Fibroblast of skin of right biceps (primary cell): ENCODE results near the gene LPIN3.

ENCODE experiments used
- DNase-seq: peaks from one replicate; pipeline ENCODE4 v3.0.0-alpha.2; 2013

The LPIN3 gene

DNA sequence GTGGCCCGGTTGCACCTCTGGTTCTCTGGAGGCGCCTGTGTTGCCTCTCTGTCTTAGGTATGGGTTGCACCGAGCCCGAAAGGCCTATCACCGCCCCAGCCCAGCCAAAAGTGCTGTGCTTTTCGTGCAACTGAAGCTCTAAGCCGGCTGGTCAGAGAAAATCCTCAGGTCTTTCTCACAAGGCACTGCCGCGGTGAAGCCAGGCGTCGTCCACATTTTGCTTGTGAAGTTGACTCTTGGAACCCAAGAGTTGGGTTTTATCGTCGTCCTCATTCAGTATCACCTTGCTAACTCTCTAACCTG lies 26.7 kb downstream of the LPIN3 start:
- DNase-seq = no peak

DNA sequence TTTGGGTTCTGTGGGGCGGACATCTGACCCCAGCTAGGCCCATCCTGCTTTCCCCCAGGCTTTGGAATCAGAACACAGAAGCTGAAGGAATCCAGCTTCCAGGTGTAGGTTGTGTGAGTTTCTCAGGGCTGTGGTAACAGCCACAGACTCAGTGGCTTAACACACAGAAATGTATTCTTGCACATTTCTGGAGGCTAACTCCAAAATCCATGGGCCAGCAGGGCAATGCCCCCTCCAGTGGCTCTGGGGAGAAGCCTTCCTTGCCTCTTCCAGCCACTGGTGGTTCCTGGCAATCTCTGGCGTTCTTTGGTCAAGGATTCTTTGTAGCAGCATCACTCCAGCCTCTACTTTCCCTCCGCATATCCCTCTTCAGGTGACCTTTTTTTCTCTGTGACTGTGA lies 27.3 kb downstream of the LPIN3 start:
- no peak for DNase-seq

DNA sequence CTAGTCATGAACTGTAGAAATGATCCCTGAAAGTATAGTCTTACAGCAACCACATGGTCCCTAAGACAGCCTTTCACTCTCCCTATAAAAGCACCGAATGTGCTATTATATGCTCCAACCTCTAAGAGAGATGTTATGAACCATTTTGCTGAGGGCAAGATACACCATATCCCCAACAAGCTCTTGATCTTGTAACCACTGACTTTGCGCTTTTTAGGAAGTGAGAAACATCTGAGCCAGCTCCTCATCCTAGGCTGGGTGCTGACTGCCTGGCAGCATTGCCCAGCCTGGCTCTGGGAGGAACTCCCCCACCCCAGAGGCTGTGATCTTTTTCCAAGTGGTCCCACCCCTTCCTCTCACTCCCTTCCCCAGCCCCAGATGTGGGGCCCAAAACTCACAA lies 29.1 kb downstream of the LPIN3 start:
- DNase-seq = no peak

GRCh38 chr20:41370176-41370575 lies 29.6 kb downstream of the LPIN3 start:
- no peak for DNase-seq

DNA sequence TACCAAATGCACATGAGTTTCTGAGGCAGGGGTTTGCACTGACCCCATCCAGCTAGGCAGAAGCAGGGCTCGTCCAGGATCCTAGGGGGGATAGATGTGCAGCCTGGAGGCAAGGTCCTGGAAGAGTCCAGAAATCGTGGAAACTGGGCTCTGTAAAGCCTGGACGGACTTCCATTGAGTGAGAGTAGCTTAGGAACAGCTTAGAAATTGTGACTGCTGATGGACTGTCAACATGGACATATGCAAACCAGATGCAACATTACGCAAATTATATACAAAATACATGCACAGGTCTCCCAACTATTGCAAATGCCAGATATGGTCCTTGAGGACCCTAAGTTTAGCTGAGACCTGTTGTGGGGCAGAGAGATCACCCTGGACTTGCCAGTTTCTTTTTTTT lies 30.8 kb downstream of the LPIN3 start:
- no peak for DNase-seq

- DNase-seq = no peak
These were observed 32.7 kb downstream of the LPIN3 start for GRCh38 chr20:41373251-41373783.

DNA sequence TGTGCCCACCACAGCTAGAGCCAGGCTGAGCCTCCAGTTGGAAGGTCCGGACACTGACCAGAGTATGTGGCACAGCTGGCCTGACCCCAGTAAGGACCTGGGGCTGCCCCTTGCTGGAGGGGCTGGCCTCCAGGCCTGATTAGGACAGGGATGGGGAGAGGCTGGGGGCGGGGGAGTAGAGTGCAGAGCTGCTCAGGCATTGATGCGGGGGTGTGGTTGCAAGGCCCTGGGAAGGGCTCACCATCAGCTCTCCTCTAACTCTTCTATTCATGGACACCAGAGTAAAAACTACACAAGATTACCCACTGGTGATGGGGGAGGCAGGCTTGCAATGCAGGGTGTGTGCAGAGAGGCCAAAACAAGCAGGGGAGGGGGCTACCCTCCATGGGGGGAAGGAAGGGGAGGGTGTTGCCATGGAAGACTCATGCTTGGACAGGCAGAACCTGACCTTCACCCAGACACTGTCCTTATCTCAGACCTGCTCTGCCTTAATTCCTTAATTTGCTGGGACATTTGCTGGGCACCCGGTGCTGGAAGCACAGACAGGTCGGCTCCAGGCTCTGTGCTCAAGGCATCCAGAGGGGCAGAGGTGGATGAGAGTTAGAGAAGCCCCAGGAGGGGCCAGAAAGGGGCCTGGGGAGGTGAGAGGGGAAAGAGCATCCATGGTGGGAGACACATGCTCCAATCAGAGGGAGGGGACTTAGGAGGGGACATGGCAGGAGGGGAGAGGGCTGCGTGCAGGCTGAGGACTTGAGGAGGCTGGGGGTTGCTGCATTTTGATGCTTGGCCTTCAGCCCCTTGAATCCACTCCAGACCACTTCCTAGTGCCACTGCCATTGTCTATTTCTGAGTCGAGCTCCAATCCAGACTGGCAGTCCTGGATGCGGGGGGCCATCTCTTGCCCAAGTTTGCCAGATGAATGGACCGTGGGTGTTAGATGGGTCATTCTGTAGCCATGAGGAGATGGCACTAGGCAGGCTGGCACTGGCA lies 33.6 kb downstream of the LPIN3 start:
- no peak for DNase-seq

DNA sequence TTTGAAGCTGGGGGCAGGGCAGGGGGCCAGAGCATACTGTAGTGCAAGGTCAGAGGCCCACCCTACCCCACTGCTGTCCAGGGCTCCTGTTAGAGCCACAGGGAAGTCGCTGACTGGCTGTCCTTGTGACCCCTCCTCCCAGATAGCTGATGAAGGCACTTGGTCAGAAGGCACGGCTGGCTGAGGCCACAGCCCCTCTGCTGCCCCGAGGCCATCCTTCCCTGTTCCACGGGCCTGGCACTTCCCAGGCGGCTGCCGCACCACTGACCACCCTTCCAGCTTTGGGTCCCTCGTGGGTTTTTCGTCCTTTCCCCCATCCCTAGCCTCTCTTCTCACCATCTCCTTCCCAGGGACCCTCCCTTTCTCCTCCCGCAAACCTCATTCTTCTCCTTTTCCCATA lies 35.2 kb downstream of the LPIN3 start:
- no peak for DNase-seq

DNA sequence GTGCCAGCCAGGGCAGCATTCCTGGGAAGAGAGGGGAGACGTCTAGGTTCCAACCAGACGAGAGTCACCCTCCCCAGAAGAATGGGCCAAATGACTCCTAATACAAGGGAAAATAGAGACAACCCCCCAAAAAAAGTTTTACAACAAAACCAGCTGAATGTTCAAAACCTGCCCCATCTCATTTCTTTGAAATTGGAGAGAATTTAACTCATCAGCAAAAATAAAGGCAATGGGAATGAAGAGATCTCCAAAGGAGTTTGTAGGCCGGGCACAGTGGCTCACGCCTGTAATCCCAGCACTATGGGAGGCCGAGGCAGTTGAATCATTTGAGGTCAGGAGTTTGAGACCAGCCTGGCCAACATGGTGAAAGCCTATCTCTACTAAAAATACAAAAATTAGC lies 35.7 kb downstream of the LPIN3 start:
- no peak for DNase-seq

DNA sequence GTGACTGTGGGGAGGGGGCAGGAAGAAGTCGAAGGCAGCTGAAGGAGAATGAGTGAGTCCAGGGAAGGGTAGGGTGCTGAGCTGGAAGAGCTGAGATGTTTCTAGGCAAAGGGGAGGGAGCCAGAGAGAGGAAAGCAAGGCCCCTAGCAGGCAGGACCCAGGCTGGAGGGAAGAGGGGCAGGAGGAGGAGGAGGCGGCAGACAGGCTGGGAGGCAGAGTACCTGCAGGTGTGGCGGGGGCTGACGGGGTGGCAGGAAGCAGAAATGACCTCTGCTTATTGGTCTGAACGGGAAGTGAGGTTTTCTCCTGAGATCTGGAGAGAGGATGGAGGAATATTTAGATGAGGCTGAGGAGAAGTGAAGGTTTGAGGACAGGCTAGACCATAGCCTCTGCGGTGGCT lies 36.7 kb downstream of the LPIN3 start:
- DNase-seq = no peak

DNA sequence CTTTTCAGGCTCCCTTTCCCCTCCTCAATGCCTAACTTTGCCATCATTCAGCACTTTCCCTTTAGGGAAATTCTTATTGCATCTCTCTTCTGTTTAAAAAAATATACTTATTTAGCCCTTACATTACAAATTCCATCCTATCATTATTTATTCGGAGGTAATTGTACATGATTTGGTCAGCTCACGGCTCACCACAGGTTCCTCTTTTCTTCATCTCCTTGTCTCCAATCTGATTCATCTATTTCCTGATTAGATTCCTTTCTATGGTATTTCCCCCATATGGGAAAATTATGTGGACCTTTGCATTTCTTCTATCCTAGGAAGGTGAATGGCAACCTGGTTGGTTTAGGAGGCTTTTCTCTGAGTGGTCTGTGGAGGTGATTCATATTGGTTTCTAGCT lies 38.9 kb downstream of the LPIN3 start:
- DNase-seq = no peak

GRCh38 chr20:41380551-41381193 lies 40.1 kb downstream of the LPIN3 start:
- DNase-seq = no peak

DNA sequence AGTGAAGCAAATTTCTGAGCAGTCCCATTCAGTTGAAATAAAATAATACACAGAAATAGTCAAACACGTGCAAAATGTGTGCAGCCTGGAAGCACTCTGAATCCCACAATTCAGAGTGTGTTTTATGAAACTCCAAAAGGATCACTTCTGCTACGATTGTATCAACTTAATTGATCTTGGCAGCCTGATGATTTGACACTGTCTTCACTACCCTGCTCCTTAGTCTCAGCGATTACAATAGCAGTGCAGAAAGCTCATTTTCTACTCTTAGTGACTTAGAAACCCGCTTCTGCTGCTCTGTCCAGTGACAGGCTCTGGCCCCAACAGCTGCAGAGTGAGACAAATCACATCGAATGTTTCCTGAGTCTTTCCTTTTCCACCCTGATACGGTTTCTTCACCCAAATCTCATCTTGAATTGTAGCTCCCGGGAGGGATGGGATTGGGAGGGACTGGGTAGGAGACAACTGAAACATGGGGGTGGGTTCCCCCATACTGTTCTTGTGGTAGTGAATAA lies 42.2 kb downstream of the LPIN3 start:
- no peak for DNase-seq

DNA sequence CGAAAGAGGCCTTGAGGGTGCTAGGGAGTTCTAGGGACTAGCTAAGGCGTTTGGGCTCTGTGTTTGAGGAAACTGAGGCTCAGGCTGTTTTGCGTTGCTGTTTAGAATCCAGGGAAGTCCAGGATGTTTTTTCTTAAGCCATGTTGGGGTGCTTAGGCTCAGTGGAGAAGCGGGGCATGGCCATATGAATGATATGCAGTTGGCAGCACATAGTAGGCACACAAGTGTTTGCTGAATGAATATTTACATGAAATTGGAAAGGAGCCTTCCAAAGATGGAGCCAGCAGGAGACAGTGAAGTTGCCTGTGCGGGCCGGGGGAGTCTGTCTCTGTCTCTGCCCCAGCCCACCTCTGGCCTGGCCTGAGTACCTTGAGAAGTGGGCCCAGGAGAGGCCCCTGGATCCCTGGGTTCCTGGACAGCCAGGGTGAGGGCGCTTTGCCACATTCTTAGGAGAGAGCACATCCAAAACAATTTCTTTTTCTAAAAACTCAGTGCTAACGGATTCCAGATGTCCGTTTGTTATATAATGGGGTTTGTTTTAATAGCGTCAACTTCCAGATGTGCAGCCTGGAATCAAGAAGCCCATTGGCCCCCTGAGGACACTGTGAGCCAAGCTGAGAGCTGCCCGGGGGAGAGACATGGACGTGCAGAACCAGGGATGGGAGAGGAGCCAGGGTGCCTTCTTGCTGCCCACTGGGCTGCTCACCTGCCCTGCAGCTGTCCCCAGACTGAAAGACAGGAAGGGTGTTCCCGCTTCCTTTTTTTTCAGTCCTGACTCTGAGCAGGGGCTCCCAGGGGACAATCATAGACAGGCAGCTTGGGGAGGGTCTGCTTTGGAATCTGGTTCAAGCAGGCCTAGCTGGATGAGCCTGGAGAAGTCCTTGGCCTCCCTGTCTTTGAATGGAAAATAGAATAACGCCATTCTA lies 46.1 kb downstream of the LPIN3 start:
- peak; percentile 26 for DNase-seq

GRCh38 chr20:41387444-41387851 lies 46.8 kb downstream of the LPIN3 start:
- peak; percentile 22 for DNase-seq

- no peak for DNase-seq
These were observed 50.3 kb downstream of the LPIN3 start for GRCh38 chr20:41390889-41391288.

DNA sequence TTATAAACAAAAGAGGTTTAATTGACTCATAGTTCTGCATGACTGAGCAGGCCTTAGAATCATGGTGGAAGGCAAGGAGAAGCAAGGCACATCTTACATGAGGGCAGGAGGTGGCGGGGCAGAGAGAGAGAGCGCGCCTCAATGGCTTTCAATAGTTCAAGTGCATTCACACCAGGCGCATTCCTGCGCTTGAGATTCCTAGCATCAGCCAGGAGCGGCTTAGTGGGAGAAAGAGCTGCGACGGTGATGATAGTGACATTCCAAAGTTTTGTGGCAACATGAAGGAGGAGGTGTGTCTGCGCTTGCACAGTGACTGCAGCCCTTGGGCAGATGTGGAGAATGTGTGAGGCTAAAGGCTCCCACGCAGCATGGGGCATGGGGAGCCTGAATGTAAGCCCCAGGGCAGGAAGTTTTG lies 51.0 kb downstream of the LPIN3 start:
- peak; percentile 26 for DNase-seq

DNA sequence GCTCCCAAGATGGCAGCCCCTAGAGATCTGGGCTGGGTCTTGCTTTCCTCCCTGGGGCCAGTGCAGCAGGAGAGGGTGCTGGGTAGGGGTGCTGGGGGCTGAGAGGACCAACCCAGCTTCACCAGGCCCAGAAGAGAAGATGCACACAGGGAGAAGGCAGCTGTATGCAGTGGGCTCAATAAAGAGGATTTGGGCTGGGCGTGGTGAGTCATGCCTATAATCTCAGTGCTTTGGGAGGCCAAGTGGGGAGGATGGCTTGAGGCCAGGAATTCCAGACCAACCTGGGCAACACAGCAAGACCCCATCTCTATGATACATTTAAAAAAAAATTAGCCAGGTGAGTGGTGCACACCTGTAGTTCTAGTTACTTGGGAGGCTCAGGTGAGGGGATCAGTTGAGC lies 51.7 kb downstream of the LPIN3 start:
- no peak for DNase-seq

DNA sequence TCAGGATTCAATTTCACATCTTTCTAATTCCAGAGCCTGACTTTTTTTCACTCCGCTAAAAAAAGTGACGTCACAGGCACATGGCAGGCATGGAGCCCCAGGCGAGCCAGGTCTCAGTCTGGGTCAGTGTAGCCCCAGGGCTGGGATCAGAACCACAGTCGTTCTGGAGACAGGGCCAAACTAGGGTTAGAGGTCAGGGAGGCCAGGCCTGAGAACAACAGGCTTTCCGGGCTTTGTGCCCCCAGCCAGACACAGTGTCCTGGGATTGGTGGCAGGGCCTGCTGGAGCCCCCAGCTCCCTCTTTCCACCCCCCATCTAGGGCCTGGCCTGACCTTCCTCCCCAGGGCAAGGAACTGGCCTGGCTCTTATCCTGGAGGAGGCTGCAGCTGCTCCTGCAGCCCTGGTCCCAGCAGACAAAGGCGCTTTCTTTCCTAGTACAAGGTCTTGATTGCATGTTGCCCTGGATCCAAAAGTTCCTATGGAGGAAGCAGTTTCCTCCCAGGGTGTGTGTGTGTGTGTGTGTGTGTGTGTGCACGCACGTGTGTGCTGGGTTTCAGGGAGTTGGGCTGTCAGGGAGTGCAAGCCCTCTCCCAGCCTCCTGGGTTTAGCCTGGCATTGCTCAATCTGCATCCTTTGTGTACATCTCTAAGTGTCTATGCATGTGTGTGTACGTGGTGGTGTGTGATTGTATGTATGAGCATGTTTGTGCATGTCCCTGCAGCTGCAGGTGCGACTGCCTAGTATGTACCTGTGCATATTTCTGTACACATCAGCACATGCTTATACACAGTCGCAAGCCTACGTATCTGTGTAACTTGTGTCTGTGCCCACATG lies 52.5 kb downstream of the LPIN3 start:
- DNase-seq = no peak

GRCh38 chr20:41393705-41394066 lies 53.1 kb downstream of the LPIN3 start:
- DNase-seq = no peak

DNA sequence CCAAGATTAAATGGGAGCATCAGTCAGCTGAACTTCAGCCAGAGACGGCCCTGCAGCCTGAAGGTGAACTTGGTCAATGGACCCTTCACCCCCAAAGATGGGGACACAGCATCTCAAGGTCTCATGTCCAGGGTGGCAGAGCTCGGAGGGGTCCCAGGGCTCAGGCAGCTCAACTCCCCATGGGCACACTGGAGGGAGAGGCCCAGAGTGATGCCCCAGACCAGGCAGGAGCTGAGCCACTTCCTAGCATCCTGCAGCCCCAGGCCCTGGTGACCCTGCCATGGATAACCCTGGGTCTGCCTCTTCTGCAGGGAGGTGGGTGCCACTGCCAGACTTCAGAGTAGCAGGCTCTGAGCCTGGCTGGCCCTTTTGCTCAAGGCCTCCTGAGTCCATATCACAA lies 53.5 kb downstream of the LPIN3 start:
- DNase-seq = no peak
